ENCODE measurements around the gene UNC45B. TPM values are rescaled to one million over a fixed set of nuclear protein-coding genes. Genes with fewer than 3 reads are reported as not detected.

Gene UNC45B
- polyA plus RNA-seq, 1 of the 3 experiments (the other 2 are of a cell fraction) = not detected

GRCh38 chr17:35155246-35155645 is 7.6 kb downstream of the UNC45B start:
- POLR2A ChIA-PET = no interaction called here
- no peaks in the 10 kb centered on the region for H3K9me3 ChIP-seq
- CTCF ChIA-PET = no interaction called here

GRCh38 chr17:35159940-35160339 is 12.3 kb downstream of the UNC45B start:
- Histone ChIP-seq H3K9me2 (0 out of 2 replicates have a peak, but pooled peaks cover 3% of the 10 kb centered on the region), H3K4me3 (ENCODE audit: low read depth in 2 of 2, low read length in 1 of 2) (no peak overlapping the region), H3F3A (replicated peaks; ENCODE audit: insufficient read depth) (no peaks in the 10 kb centered on the region), H3K4me2 (no peak overlapping the region), H3K79me2 (ENCODE audit: insufficient read depth) (no peaks in the 10 kb centered on the region), H3K27me3 (ENCODE audit: insufficient read depth) (peaks cover 57% of the 10 kb centered on the region), H3K27ac (ENCODE audit: low read depth in 2 of 2, low read length in 1 of 2) (no peak overlapping the region), H2AFZ (ENCODE audit: low read depth) (no peak overlapping the region), H3K9me3 (no peaks in the 10 kb centered on the region), H3K36me3 (replicated peaks in 1 of 2; ENCODE audit: control insufficient read depth in 1 of 2, insufficient read depth in 2 of 2, low read length in 1 of 2) (no peaks in the 10 kb centered on the region), H3K4me1 (ENCODE audit: control insufficient read depth in 1 of 2, insufficient read depth in 2 of 2, low read depth in 1 of 2, low read length in 1 of 2) (no peaks in the 10 kb centered on the region), H4K20me1 (ENCODE audit: insufficient read depth) (no peaks in the 10 kb centered on the region), H3K9ac (no peak overlapping the region)
- CTCF ChIA-PET = no interaction called here
- 29% methylated on average over 2 of the region's 2 CpGs for WGBS (ENCODE audit: low lambda C conversion rate)
- TF ChIP-seq TAF1 (IDR thresholded peaks at IDR 0.05; ENCODE audit: borderline replicate concordance, low read depth, low read length) (no peak), MXI1 (IDR thresholded peaks at IDR 0.05; ENCODE audit: low read depth, low read length) (no peak), MAX (IDR thresholded peaks at IDR 0.05; ENCODE audit: low read depth) (no peak), YY1 (IDR thresholded peaks at IDR 0.05; ENCODE audit: low read depth) (no peak), SIN3A (IDR thresholded peaks at IDR 0.05; ENCODE audit: borderline replicate concordance, low read depth, low read length) (no peak), ZBTB33 (IDR thresholded peaks at IDR 0.05; ENCODE audit: borderline replicate concordance, low read depth) (no peak), RCOR1 (IDR thresholded peaks at IDR 0.05; ENCODE audit: low read length) (no peak)
- no peak for DNase-seq
- POLR2A ChIA-PET = no interaction called here

More at GRCh38 chr17:35155246-35155645, 7.6 kb downstream of the UNC45B start:
- no peak for DNase-seq
- H3K4me2 ChIP-seq = no peak overlapping the region
- H3K4me1 ChIP-seq (ENCODE audit: control insufficient read depth in 1 of 2, insufficient read depth in 2 of 2, low read depth in 1 of 2, low read length in 1 of 2) = no peaks in the 10 kb centered on the region
- H3K27me3 ChIP-seq (ENCODE audit: insufficient read depth) = peaks cover 46% of the 10 kb centered on the region
- H3K9ac ChIP-seq = no peak overlapping the region
- no peaks in the 10 kb centered on the region for H3K36me3 ChIP-seq (replicated peaks in 1 of 2; ENCODE audit: control insufficient read depth in 1 of 2, insufficient read depth in 2 of 2, low read length in 1 of 2)
- no peak for TF ChIP-seq USF1 (IDR thresholded peaks at IDR 0.05; ENCODE audit: borderline replicate concordance, low read depth)
- no peak for TF ChIP-seq EP300 (IDR thresholded peaks at IDR 0.05; ENCODE audit: borderline replicate concordance in 1 of 2, low read depth in 1 of 2, low read length in 1 of 2)
- no peak for TF ChIP-seq TAF1 (IDR thresholded peaks at IDR 0.05; ENCODE audit: borderline replicate concordance, low read depth, low read length)
- TF ChIP-seq GATA2 (CRISPR knock-in tag; IDR thresholded peaks at IDR 0.05) = no peak
- no peak for TF ChIP-seq JUND (IDR thresholded peaks at IDR 0.05)
- TF ChIP-seq RAD21 (IDR thresholded peaks at IDR 0.05; ENCODE audit: low read length) = no peak
- no peak for TF ChIP-seq USF2 (IDR thresholded peaks at IDR 0.05; ENCODE audit: borderline replicate concordance, low read depth, low read length)
- no peak for TF ChIP-seq EZH2phosphoT487 (IDR thresholded peaks at IDR 0.05; ENCODE audit: borderline replicate concordance, low read depth)
- TF ChIP-seq TEAD4 (IDR thresholded peaks at IDR 0.05; ENCODE audit: borderline replicate concordance, insufficient read depth) = no peak
- TF ChIP-seq FOXJ3 (CRISPR knock-in tag; IDR thresholded peaks at IDR 0.05) = no peak
- 22% methylated on average over 4 of the region's 7 CpGs for WGBS (ENCODE audit: low lambda C conversion rate)
- H3K79me2 ChIP-seq (ENCODE audit: insufficient read depth) = no peaks in the 10 kb centered on the region
- H3F3A ChIP-seq (replicated peaks; ENCODE audit: insufficient read depth) = no peaks in the 10 kb centered on the region
- no peak overlapping the region for H2AFZ ChIP-seq (ENCODE audit: low read depth)
- H3K9me2 ChIP-seq = 0 out of 2 replicates have a peak, but pooled peaks cover 3% of the 10 kb centered on the region
- no peak overlapping the region for H3K27ac ChIP-seq (ENCODE audit: low read depth in 2 of 2, low read length in 1 of 2)
- H4K20me1 ChIP-seq (ENCODE audit: insufficient read depth) = no peaks in the 10 kb centered on the region
- no peak overlapping the region for H3K4me3 ChIP-seq (ENCODE audit: low read depth in 2 of 2, low read length in 1 of 2)
